ENCODE results near the gene OGFOD2.

DNA sequence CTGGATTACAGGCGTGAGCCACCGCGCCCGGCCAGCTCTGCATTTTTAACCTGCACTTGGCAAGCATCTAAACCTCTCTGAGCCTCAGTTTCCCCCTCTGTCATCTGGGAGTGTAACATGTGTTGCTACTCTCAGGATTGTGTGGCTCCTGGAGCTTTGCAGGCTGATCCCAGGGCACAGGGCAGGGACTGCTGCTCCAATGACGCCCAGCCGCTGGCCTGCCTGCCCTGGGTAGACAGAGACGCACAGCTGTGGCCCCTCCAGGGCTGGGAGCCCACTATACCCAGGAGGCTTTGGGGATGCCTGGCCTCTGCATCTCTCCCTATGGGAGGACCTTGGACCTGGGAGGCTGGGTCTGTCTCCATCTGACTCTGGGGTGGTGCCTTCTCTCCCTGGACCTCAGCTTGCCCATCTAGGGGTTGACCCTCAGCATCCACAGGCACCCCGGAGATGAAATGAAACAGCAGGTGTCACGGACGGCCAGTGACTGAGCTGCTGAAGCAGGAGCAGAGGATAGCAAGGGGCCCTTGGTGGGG is 19.2 kb downstream of the OGFOD2 start:
- TF ChIP-seq, protein P1, sequence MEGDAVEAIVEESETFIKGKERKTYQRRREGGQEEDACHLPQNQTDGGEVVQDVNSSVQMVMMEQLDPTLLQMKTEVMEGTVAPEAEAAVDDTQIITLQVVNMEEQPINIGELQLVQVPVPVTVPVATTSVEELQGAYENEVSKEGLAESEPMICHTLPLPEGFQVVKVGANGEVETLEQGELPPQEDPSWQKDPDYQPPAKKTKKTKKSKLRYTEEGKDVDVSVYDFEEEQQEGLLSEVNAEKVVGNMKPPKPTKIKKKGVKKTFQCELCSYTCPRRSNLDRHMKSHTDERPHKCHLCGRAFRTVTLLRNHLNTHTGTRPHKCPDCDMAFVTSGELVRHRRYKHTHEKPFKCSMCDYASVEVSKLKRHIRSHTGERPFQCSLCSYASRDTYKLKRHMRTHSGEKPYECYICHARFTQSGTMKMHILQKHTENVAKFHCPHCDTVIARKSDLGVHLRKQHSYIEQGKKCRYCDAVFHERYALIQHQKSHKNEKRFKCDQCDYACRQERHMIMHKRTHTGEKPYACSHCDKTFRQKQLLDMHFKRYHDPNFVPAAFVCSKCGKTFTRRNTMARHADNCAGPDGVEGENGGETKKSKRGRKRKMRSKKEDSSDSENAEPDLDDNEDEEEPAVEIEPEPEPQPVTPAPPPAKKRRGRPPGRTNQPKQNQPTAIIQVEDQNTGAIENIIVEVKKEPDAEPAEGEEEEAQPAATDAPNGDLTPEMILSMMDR (IDR thresholded peaks at IDR 0.05): no peak
- TF ChIP-seq POLR2A (IDR thresholded peaks at IDR 0.05): no peak

All from thyroid gland (tissue), 4 donors.